Measurements from ENCODE around the gene CBX7. TPM values are rescaled to one million over a fixed set of nuclear protein-coding genes. Genes with fewer than 3 reads are reported as not detected.

CBX7 gene
- total and polyA plus RNA-seq, 2 of the 4 experiments (the other 2 are of a cell fraction): 0.90 to 3.6 TPM

GRCh38 chr22:39142088-39142680, 10.3 kb downstream of the CBX7 start:
- Histone ChIP-seq H3K4me3 (ENCODE audit: insufficient read depth, low read depth, low read length) (no peak overlapping the region), H4K5ac (ENCODE audit: low read depth, low read length) (no peak overlapping the region), H3K18ac (ENCODE audit: low read depth, low read length) (no peak overlapping the region), H3K4me2 (ENCODE audit: low read depth, low read length) (no peak overlapping the region), H3K9me1 (ENCODE audit: insufficient read depth, low read length) (peaks cover 4% of the 10 kb centered on the region; the same call in 1 of the 2 replicates), H4K20me1 (ENCODE audit: insufficient read depth, low read length) (no peaks in the 10 kb centered on the region), H3K36me3 (ENCODE audit: control insufficient read depth, insufficient read depth, low read length) (no peaks in the 10 kb centered on the region), H3K9ac (ENCODE audit: low read depth, low read length) (no peak overlapping the region), H3K14ac (replicated peaks; ENCODE audit: low read depth, low read length) (no peak overlapping the region), H3K23ac (ENCODE audit: low read depth, low read length) (no peak overlapping the region), H2AFZ (replicated peaks; ENCODE audit: low read length, poor library complexity) (no peak overlapping the region), H3K56ac (ENCODE audit: extremely low read depth, insufficient read depth, low read length) (no peak overlapping the region), H3K27me3 (ENCODE audit: control insufficient read depth, insufficient read depth, low read length) (no peaks in the 10 kb centered on the region), H2AK5ac (ENCODE audit: low read depth, low read length) (no peak overlapping the region), H4K91ac (ENCODE audit: insufficient read depth, low read depth, low read length) (no peak overlapping the region), H2BK20ac (ENCODE audit: low read depth, low read length) (no peak overlapping the region), H3K27ac (ENCODE audit: insufficient read depth, low read length) (no peak overlapping the region), H3K9me3 (ENCODE audit: control insufficient read depth, insufficient read depth, low read length) (no peaks in the 10 kb centered on the region), H4K8ac (ENCODE audit: low read depth in 2 of 2, low read length in 2 of 2) (no peak overlapping the region), H2BK5ac (ENCODE audit: low read depth, low read length, poor library complexity, severe bottlenecking) (no peak overlapping the region), H3K4me1 (ENCODE audit: control insufficient read depth, insufficient read depth, low read length) (peaks cover 7% of the 10 kb centered on the region), H2AK9ac (replicated peaks; ENCODE audit: low read depth, low read length, poor library complexity) (peak overlapping the region; percentile 28), H2BK15ac (ENCODE audit: low read depth, low read length) (no peak overlapping the region), H2BK120ac (ENCODE audit: low read depth, low read length) (no peak overlapping the region), H3K79me1 (ENCODE audit: low read depth in 1 of 2, low read length in 2 of 2) (no peaks in the 10 kb centered on the region; a peak in 1 of 4 replicates), H3K4ac (ENCODE audit: low read depth, low read length) (no peak overlapping the region)
- dilution Hi-C loops (cut with HindIII; ENCODE audit: low sequenced_read_pairs, unreplicated experiment) (no loop called here), in situ Hi-C loops (cut with MboI; ENCODE audit: low sequenced_read_pairs) (no loop called here), intact Hi-C loops (cut with micrococcal nuclease) (no loop called here)
- ATAC-seq (ENCODE audit: low read depth) (no peak), DNase-seq (no peak)
- TF ChIP-seq MAZ (IDR thresholded peaks at IDR 0.05; ENCODE audit: borderline replicate concordance, low read depth, low read length) (no peak), NFE2L2 (IDR thresholded peaks at IDR 0.05; ENCODE audit: low read depth, low read length) (no peak), BHLHE40 (IDR thresholded peaks at IDR 0.05; ENCODE audit: low read depth, low read length) (no peak), CEBPB (IDR thresholded peaks at IDR 0.05; ENCODE audit: low read depth, low read length) (no peak), CHD1 (IDR thresholded peaks at IDR 0.05; ENCODE audit: low read depth, low read length) (no peak), SMC3 (IDR thresholded peaks at IDR 0.05; ENCODE audit: low read depth, low read length) (no peak), USF2 (IDR thresholded peaks at IDR 0.05; ENCODE audit: low read depth, low read length) (no peak), ELK1 (IDR thresholded peaks at IDR 0.05; ENCODE audit: borderline replicate concordance, low read depth, low read length) (no peak), RCOR1 (IDR thresholded peaks at IDR 0.05; ENCODE audit: insufficient replicate concordance, low read length) (no peak), RFX5 (IDR thresholded peaks at IDR 0.05; ENCODE audit: low read depth, low read length) (no peak), FOS (IDR thresholded peaks at IDR 0.05; ENCODE audit: low read depth, low read length) (no peak), MAFK (IDR thresholded peaks at IDR 0.05; ENCODE audit: low read depth, low read length) (no peak), POLR2A (IDR thresholded peaks at IDR 0.05; ENCODE audit: low read depth, low read length) (no peak), MXI1 (IDR thresholded peaks at IDR 0.05; ENCODE audit: borderline replicate concordance, low read depth, low read length) (no peak)
- TF ChIP-seq, protein P1, sequence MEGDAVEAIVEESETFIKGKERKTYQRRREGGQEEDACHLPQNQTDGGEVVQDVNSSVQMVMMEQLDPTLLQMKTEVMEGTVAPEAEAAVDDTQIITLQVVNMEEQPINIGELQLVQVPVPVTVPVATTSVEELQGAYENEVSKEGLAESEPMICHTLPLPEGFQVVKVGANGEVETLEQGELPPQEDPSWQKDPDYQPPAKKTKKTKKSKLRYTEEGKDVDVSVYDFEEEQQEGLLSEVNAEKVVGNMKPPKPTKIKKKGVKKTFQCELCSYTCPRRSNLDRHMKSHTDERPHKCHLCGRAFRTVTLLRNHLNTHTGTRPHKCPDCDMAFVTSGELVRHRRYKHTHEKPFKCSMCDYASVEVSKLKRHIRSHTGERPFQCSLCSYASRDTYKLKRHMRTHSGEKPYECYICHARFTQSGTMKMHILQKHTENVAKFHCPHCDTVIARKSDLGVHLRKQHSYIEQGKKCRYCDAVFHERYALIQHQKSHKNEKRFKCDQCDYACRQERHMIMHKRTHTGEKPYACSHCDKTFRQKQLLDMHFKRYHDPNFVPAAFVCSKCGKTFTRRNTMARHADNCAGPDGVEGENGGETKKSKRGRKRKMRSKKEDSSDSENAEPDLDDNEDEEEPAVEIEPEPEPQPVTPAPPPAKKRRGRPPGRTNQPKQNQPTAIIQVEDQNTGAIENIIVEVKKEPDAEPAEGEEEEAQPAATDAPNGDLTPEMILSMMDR (conservative IDR thresholded peaks at IDR 0.05; ENCODE audit: low read depth, low read length): no peak
- BruUV-seq (replicated peaks): no TSS peak
- CTCF ChIA-PET: no interaction called here
- POLR2A ChIA-PET (ENCODE audit: unreplicated experiment): no interaction called here
- 100% methylated on average over 2 of the region's 14 CpGs; no CpG with 5 or more reads in 1 of the 2 experiments for WGBS, 2 experiments (ENCODE audit: extremely low coverage in 2 of 2, insufficient read length in 1 of 2)

Data from IMR-90 (cell line).